Esophagus (tissue), 2 donors: ENCODE measurements around the gene CHMP4B. TPM values are rescaled to one million over a fixed set of nuclear protein-coding genes. Genes with fewer than 3 reads are reported as not detected.

Source experiments
- H3K27ac ChIP-seq, 2 donors: one replicate each; pipeline ENCODE4 v1.5.1; 2013; ENCODE audit warnings: low read depth in 2 of 2, mild to moderate bottlenecking in 2 of 2, inconsistent platforms in 1 of 2, low read length in 1 of 2, moderate library complexity in 1 of 2
- H3K27me3 ChIP-seq, 2 donors: one replicate each; pipeline ENCODE4 v1.6.1; 2013; ENCODE audit warnings: low read length in 2 of 2, control low read depth in 1 of 2, mild to moderate bottlenecking in 1 of 2; ENCODE audit not compliant: insufficient read depth in 2 of 2, control insufficient read depth in 1 of 2
- H3K36me3 ChIP-seq, 2 donors: one replicate each; pipeline ENCODE4 v1.6.1; 2013; ENCODE audit warnings: low read length in 1 of 2; ENCODE audit not compliant: control insufficient read depth in 2 of 2, insufficient read depth in 2 of 2
- H3K4me1 ChIP-seq, 2 donors: one replicate each; pipeline ENCODE4 v1.6.1; 2013; ENCODE audit warnings: low read length in 1 of 2; ENCODE audit not compliant: control insufficient read depth in 2 of 2, insufficient read depth in 2 of 2
- H3K4me3 ChIP-seq, 2 donors: one replicate each; pipeline ENCODE4 v1.5.1; 2013; ENCODE audit warnings: low read length in 2 of 2, mild to moderate bottlenecking in 2 of 2, low read depth in 1 of 2, moderate library complexity in 1 of 2
- H3K9me3 ChIP-seq, 2 donors: one replicate each; pipeline ENCODE4 v1.6.1; 2013; ENCODE audit warnings: mild to moderate bottlenecking in 2 of 2, low read depth in 1 of 2, low read length in 1 of 2, moderate library complexity in 1 of 2; ENCODE audit not compliant: control insufficient read depth in 2 of 2, insufficient read depth in 1 of 2
- WGBS, 2 donors: extraction: QIAGEN DNeasy Blood & Tissue Kit; methylation state at CpG; one replicate each; pipeline ENCODE4 v1.1.7; 2013; 5-methylcytosine and 5-hydroxymethylcytosine counted together
- polyA plus RNA-seq, 2 donors: library from polyadenylated mRNA; stranded (reverse); fragments of 200-250 nt; gene quantifications; one replicate each; pipeline ENCODE4 v1.2.3, GENCODE V29; 2013
- donor health status: healthy with polysubstance abuse.
- donor health status: Bipolar disorder and iron deficiency.

CHMP4B gene, protein sequence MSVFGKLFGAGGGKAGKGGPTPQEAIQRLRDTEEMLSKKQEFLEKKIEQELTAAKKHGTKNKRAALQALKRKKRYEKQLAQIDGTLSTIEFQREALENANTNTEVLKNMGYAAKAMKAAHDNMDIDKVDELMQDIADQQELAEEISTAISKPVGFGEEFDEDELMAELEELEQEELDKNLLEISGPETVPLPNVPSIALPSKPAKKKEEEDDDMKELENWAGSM
- 100 to 1,000 TPM; 116 to 136 TPM for polyA plus RNA-seq

DNA sequence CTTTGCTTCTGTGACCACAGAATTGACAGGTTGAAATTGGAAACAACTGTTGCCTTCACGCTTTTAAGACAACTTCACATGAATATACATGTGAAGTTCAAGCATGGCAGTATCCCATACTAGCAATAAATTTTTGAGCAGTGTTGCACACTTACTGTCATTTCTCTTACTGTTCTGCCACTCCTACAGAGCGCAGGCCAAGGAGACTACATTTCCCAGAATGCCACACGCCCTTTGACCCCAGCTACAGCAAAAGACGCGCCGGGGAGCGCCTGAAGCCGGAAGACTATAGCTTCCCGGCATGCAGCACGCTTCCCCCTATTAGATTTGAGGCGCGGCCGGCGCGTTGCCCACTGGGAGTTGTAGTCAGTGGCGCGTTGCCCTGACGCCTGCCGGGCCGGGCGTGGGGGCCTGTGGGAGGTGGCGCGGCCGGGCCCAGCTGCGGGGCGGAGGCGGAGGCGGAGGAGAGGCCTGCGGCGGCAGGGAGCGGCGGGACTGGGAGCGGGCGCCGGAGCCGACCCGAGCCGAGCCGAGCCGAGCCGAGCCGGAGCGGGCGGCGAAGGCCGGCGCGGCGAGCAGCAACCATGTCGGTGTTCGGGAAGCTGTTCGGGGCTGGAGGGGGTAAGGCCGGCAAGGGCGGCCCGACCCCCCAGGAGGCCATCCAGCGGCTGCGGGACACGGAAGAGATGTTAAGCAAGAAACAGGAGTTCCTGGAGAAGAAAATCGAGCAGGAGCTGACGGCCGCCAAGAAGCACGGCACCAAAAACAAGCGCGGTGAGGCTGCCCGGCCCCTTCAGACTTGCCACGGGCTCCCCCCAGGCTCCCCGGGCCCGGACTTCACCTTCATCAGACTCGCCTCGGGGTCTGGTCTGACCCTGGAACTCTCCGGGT, at the start of gene CHMP4B:
TSS of gene CHMP4B (plus strand) at position 464 of the 891 bp plus-strand sequence. CDS start at position 585, 121 bp downstream.
- Histone ChIP-seq H3K4me1 (peaks cover 6 to 13% of the 10 kb centered on the region in 2 donors), H3K27ac (peak within 1 kb of the TSS; percentile 94 to 99), H3K27me3 (no peaks in the 10 kb centered on the region), H3K36me3 (peaks cover 0 to 3% of the 10 kb centered on the region in 2 donors), H3K9me3 (no peaks in the 10 kb centered on the region), H3K4me3 (peak within 1 kb of the TSS; percentile 81 to 90)
- 0 to 1% methylated on average over 67 to 71 of the region's 71 CpGs for WGBS, 2 donors

DNA sequence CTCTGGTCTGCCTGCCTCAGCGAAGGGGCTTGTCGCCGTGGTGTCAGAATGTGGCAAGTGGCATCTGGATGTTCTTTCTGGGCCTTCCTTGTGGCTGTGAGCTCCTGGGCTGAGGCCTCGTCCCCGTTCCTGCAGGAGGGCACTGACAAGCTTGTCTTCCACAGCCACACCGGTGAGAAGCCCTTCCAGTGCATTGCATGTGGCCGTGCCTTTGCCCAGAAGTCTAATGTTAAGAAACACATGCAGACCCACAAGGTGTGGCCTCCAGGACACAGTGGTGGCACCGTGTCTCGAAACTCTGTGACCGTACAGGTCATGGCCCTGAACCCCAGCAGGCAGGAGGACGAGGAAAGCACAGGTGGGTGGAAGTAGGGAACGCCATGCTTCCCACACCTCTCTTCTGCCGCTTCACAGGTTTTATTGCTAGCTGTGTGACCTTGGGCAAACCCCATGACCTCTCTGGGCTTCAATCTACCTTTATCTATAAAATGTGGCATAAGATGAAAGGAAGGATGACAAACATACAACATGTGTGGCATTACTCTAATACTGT, 49.4 kb upstream of the CHMP4B start:
- H3K27ac ChIP-seq: no peak overlapping the region
- peaks cover 0 to 6% of the 10 kb centered on the region in 2 donors for H3K9me3 ChIP-seq
- peaks cover 5 to 18% of the 10 kb centered on the region in 2 donors for H3K36me3 ChIP-seq
- no peaks in the 10 kb centered on the region for H3K4me1 ChIP-seq
- H3K27me3 ChIP-seq: no peaks in the 10 kb centered on the region
- WGBS, 2 donors: 95 to 96% methylated on average over 13 of the region's 13 CpGs
- H3K4me3 ChIP-seq: no peak overlapping the region

- H3K27me3 ChIP-seq: no peaks in the 10 kb centered on the region
- 86 to 87% methylated on average over 2 of the region's 2 CpGs for WGBS, 2 donors
- H3K4me1 ChIP-seq: no peaks in the 10 kb centered on the region
- H3K27ac ChIP-seq: no peak overlapping the region
- peaks cover 0 to 4% of the 10 kb centered on the region in 2 donors for H3K9me3 ChIP-seq
- H3K36me3 ChIP-seq: peaks cover 0 to 16% of the 10 kb centered on the region in 2 donors
- no peak overlapping the region for H3K4me3 ChIP-seq
These were observed 46.0 kb upstream of the CHMP4B start for GRCh38 chr20:33765099-33765498.

DNA sequence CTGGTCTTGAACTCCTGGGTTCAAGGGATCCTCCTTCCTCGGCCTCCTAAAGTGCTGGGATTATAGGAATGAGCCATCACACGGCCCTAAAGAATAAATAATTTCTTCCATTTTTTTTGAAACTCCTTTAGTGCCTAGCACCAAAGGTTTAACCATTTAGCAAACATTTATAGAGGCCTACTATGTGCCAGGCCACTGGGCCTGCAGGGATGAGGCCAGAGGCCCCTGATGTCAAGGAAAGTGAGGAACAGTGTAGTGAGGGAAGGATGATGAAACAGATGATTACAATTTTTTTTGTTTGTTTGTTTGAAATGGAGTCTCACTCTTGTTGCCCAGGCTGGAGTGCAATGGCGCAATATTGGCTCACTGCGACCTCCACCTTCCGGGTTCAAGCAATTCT, 45.6 kb upstream of the CHMP4B start:
- H3K9me3 ChIP-seq: peaks cover 0 to 4% of the 10 kb centered on the region in 2 donors
- H3K4me1 ChIP-seq: no peaks in the 10 kb centered on the region
- H3K27ac ChIP-seq: no peak overlapping the region
- 96% methylated on average over 5 of the region's 5 CpGs for WGBS, 2 donors
- H3K27me3 ChIP-seq: no peaks in the 10 kb centered on the region
- H3K36me3 ChIP-seq: peaks cover 0 to 16% of the 10 kb centered on the region in 2 donors
- H3K4me3 ChIP-seq: no peak overlapping the region

DNA sequence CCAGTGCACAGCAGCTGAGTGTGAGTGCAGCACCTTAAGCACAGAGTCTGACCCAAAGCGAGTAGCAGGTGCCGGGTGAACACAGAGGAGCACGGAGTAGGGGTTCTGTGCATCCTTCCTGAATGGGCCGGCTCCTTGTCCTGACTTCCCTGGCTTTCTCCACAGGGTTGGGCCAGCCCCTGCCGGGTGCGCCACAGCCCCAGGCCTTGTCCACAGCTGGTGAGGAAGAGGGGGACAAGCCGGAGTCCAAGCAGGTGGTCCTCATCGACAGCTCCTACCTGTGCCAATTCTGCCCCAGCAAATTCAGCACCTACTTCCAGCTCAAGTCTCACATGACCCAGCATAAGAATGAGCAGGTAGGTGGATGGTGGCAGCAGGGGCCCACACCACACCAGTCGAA, 44.5 kb upstream of the CHMP4B start:
- no peak overlapping the region for H3K4me3 ChIP-seq
- H3K27ac ChIP-seq: no peak overlapping the region
- WGBS, 2 donors: 93 to 95% methylated on average over 9 of the region's 9 CpGs
- H3K36me3 ChIP-seq: peaks cover 0 to 13% of the 10 kb centered on the region in 2 donors
- no peaks in the 10 kb centered on the region for H3K27me3 ChIP-seq
- H3K4me1 ChIP-seq: no peaks in the 10 kb centered on the region
- H3K9me3 ChIP-seq: peaks cover 0 to 2% of the 10 kb centered on the region in 2 donors

DNA sequence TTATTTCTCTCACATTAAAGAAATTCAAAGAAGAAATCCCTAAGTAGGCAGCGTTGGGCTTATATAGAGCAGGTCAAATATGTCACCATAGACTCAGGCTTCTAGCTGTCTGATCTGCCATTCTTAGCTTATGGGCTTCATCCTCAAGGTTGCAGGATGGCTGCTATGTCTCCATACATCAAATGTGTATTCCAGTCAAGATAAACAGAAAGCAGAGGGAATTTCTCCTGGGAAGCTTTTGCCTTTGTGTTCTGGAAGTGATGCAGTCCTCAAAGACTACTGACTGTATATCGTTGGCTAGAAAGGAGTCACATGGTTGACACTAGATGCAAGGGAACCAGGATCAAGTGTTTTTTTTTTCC, 43.4 kb upstream of the CHMP4B start:
- no peaks in the 10 kb centered on the region for H3K9me3 ChIP-seq
- no peak overlapping the region for H3K4me3 ChIP-seq
- no peaks in the 10 kb centered on the region for H3K27me3 ChIP-seq
- H3K4me1 ChIP-seq: no peaks in the 10 kb centered on the region
- H3K27ac ChIP-seq: no peak overlapping the region
- WGBS, 2 donors: 97 to 99% methylated on average over 2 of the region's 2 CpGs
- peaks cover 0 to 10% of the 10 kb centered on the region in 2 donors for H3K36me3 ChIP-seq

- Histone ChIP-seq H3K9me3 (no peaks in the 10 kb centered on the region), H3K4me1 (peaks cover 0 to 2% of the 10 kb centered on the region in 2 donors), H3K27ac (no peak overlapping the region), H3K36me3 (peaks cover 4 to 10% of the 10 kb centered on the region in 2 donors), H3K27me3 (no peaks in the 10 kb centered on the region), H3K4me3 (no peak overlapping the region)
- 85 to 90% methylated on average over 4 of the region's 4 CpGs for WGBS, 2 donors
These were observed 42.1 kb upstream of the CHMP4B start for GRCh38 chr20:33769043-33769442.

- Histone ChIP-seq H3K4me3 (no peak overlapping the region), H3K4me1 (peaks cover 0 to 2% of the 10 kb centered on the region in 2 donors), H3K9me3 (no peaks in the 10 kb centered on the region), H3K27me3 (no peaks in the 10 kb centered on the region), H3K36me3 (peaks cover 4 to 10% of the 10 kb centered on the region in 2 donors), H3K27ac (no peak overlapping the region)
- WGBS, 2 donors: 70 to 84% methylated on average over 10 of the region's 10 CpGs
These were observed 41.1 kb upstream of the CHMP4B start for GRCh38 chr20:33770005-33770404.

DNA sequence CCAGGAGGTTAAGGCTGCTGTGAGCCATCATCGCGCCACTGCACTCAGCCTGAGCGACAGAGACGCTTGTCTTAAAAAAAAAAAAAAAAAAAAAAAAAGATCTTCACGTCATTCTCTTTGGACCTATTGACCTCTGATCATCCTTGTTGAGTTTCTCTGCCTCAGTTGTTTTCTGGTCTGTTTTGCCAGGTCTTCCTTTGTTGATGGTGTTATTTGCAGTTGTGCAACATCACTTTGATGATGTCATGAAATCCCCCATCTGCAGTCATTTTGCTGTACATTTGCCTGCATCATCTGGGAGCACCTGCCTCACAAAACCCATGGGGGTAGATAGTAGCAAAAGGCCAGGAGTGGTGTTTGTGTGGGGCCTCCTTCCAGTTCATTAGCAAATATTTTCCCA, 39.2 kb upstream of the CHMP4B start:
- peaks cover 4 to 5% of the 10 kb centered on the region in 2 donors for H3K36me3 ChIP-seq
- no peaks in the 10 kb centered on the region for H3K9me3 ChIP-seq
- H3K27ac ChIP-seq: no peak overlapping the region
- no peak overlapping the region for H3K4me3 ChIP-seq
- peaks cover 0 to 2% of the 10 kb centered on the region in 2 donors for H3K4me1 ChIP-seq
- WGBS, 2 donors: 95 to 96% methylated on average over 5 of the region's 5 CpGs
- H3K27me3 ChIP-seq: no peaks in the 10 kb centered on the region
